ENCODE data around the gene SYNPO. TPM values are rescaled to one million over a fixed set of nuclear protein-coding genes. Genes with fewer than 3 reads are reported as not detected.

The SYNPO gene, protein sequence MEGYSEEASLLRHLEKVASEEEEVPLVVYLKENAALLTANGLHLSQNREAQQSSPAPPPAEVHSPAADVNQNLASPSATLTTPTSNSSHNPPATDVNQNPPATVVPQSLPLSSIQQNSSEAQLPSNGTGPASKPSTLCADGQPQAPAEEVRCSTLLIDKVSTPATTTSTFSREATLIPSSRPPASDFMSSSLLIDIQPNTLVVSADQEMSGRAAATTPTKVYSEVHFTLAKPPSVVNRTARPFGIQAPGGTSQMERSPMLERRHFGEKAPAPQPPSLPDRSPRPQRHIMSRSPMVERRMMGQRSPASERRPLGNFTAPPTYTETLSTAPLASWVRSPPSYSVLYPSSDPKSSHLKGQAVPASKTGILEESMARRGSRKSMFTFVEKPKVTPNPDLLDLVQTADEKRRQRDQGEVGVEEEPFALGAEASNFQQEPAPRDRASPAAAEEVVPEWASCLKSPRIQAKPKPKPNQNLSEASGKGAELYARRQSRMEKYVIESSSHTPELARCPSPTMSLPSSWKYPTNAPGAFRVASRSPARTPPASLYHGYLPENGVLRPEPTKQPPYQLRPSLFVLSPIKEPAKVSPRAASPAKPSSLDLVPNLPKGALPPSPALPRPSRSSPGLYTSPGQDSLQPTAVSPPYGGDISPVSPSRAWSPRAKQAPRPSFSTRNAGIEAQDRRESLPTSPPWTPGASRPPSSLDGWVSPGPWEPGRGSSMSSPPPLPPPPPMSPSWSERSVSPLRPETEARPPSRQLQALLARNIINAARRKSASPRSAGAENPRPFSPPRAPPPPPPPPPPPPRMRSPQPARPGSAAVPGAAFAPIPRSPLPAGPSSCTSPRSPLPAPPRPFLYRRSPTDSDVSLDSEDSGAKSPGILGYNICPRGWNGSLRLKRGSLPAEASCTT
- total RNA-seq (100 to 1,000 TPM in 1 of 2 donors, 10 to 100 TPM in 1; 10.3 to 111 TPM), polyA plus RNA-seq (10 to 100 TPM; 41.0 to 43.8 TPM)
- long read RNA-seq, donor 1, full-length matches to known transcripts, result 5 of 38 reads
- long read RNA-seq, donor 1, partial matches to known transcripts, result 24 of 38 reads
- long read RNA-seq, donor 1, other reads (novel, unspliced or antisense), result 9 of 38 reads
- long read RNA-seq, donor 2, partial matches to known transcripts, result 6 of 6 reads
- long read RNA-seq, donor 2, other reads (novel, unspliced or antisense), result 0 of 6 reads
- long read RNA-seq, donor 3, full-length matches to known transcripts, result 3 of 10 reads
- long read RNA-seq, donor 3, partial matches to known transcripts, result 7 of 10 reads
- long read RNA-seq, donor 3, other reads (novel, unspliced or antisense), result 0 of 10 reads
- long read RNA-seq, donor 4, full-length matches to known transcripts, result 4 of 15 reads
- long read RNA-seq, donor 4, partial matches to known transcripts, result 6 of 15 reads
- long read RNA-seq, donor 4, other reads (novel, unspliced or antisense), result 5 of 15 reads
- long read RNA-seq, donor 5, full-length matches to known transcripts, result 7 of 57 reads
- long read RNA-seq, donor 5, partial matches to known transcripts, result 50 of 57 reads
- long read RNA-seq, donor 5, other reads (novel, unspliced or antisense), result 0 of 57 reads

DNA sequence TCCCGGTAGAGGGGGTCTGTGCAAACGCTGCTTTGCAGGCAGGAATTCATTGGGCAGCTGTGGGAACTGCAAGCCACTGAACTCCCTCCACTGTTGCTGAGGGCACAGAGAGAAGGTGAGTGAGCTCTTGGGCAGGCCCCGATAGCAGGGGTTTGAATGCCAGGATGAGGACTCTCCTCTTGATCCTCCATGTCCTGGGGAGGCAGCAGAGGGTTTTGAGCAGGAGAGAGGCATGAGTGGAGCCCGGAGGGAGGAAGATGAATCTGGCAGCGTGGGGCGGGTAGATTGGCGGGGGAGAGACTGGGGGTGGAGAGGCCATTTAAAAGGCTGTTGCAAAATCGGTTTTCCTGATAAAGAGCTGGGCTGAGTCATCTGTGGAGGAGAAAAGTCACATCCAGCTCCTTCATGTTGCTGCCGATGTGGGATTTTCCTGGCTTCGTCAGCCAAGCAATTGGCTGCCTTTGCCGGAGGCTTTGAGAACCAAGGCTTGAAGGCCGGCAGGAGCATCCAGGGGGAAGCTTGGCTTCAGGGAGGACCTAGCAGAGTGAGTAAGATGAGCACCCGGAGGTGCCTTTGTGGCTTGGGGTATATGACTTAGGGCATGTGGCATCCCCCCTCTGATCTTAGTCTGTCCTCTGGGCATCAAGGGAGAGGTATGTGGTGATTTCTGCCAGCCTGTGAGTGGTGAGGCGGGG lies at the start of gene SYNPO:
TSS of gene SYNPO (plus strand) at position 350 of the 695 bp plus-strand sequence. CDS start 7,616 bp downstream, outside the sequence.
- DNase-seq (peak; percentile 77 to 95 (median 90)), ATAC-seq (ENCODE audit: insufficient read depth, low FRiP score) (peak; percentile 49)
- Histone ChIP-seq H3K27ac (ENCODE audit: low read depth in 1 of 2, low read length in 1 of 2) (peak within 1 kb of the TSS; percentile 86 to 94), H3K27me3 (ENCODE audit: control insufficient read depth in 3 of 3, insufficient read depth in 3 of 3, low read length in 2 of 3) (no peaks in the 10 kb centered on the region), H3K36me3 (ENCODE audit: control insufficient read depth in 4 of 4, insufficient read depth in 4 of 4, low read length in 4 of 4) (no peaks in the 10 kb centered on the region), H3K9ac (ENCODE audit: insufficient read depth in 1 of 2, low read length in 2 of 2) (peak within 1 kb of the TSS in 1 of 2 donors; percentile 30), H3K4me3 (peak within 1 kb of the TSS; percentile 11), H3K9me3 (ENCODE audit: control insufficient read depth in 4 of 4, insufficient read depth in 3 of 4, low read length in 3 of 4) (no peaks in the 10 kb centered on the region), H3K4me1 (ENCODE audit: control insufficient read depth in 5 of 5, insufficient read depth in 5 of 5, low read length in 5 of 5) (peaks cover 26 to 69% (median 46%) of the 10 kb centered on the region in 5 donors)
- TF ChIP-seq, protein P1, sequence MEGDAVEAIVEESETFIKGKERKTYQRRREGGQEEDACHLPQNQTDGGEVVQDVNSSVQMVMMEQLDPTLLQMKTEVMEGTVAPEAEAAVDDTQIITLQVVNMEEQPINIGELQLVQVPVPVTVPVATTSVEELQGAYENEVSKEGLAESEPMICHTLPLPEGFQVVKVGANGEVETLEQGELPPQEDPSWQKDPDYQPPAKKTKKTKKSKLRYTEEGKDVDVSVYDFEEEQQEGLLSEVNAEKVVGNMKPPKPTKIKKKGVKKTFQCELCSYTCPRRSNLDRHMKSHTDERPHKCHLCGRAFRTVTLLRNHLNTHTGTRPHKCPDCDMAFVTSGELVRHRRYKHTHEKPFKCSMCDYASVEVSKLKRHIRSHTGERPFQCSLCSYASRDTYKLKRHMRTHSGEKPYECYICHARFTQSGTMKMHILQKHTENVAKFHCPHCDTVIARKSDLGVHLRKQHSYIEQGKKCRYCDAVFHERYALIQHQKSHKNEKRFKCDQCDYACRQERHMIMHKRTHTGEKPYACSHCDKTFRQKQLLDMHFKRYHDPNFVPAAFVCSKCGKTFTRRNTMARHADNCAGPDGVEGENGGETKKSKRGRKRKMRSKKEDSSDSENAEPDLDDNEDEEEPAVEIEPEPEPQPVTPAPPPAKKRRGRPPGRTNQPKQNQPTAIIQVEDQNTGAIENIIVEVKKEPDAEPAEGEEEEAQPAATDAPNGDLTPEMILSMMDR (IDR thresholded peaks at IDR 0.05; ENCODE audit: control extremely low read depth, extremely low read depth), result no peak
- 32 to 41% methylated on average over 14 of the region's 14 CpGs for WGBS, 2 donors

DNA sequence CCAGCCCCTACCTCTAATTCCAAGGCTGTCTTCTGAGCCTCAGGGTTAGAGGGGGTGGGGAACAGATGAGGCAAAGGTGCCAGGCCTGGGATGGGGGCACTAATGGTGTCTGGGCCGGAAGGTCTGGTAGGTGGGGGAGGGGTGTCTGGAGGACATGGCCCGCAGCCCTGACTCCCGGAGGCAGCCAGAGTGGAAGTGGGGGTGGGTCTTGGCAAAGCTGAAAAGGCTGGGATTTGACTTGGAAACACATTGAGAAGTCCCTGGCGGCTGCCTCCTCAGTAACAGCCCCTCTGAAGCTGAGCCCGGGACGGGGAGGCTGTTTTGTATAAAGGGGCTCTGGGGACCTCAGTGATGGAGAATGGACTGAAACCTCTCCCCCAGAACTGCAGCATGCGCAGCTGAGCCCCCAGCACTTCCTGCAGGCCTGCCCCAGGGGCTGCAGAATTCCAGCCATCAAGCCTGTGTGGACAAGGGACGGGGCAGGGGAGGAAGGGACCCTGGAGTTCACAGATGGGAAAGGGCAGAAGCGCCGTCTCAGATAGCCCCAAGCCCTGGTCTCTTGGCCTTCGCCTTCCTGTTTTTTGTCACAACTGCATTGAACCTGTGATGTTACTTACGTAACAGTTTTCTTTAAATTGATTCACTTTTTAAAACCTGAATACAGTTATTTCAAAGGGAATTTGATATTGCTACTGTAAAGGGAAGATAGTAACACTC lies 49.3 kb upstream of the SYNPO start:
- no peak overlapping the region for H3K4me3 ChIP-seq
- WGBS, 2 donors, result 54 to 68% methylated on average over 12 of the region's 12 CpGs
- H3K27me3 ChIP-seq (ENCODE audit: control insufficient read depth in 3 of 3, insufficient read depth in 3 of 3, low read length in 2 of 3), result no peaks in the 10 kb centered on the region
- no peak overlapping the region for H3K9ac ChIP-seq (ENCODE audit: insufficient read depth in 1 of 2, low read length in 2 of 2)
- H3K4me1 ChIP-seq (ENCODE audit: control insufficient read depth in 5 of 5, insufficient read depth in 5 of 5, low read length in 5 of 5), result peaks cover 10 to 79% (median 33%) of the 10 kb centered on the region in 5 donors
- no peaks in the 10 kb centered on the region for H3K9me3 ChIP-seq (ENCODE audit: control insufficient read depth in 4 of 4, insufficient read depth in 3 of 4, low read length in 3 of 4)
- ATAC-seq (ENCODE audit: insufficient read depth, low FRiP score), result no peak
- TF ChIP-seq, protein P1 (IDR thresholded peaks at IDR 0.05; ENCODE audit: control extremely low read depth, extremely low read depth), result no peak
- peak overlapping the region in 1 of 2 donors; percentile 57 for H3K27ac ChIP-seq (ENCODE audit: low read depth in 1 of 2, low read length in 1 of 2)
- peak; percentile 94 to 97 (median 95) for DNase-seq
- no peaks in the 10 kb centered on the region for H3K36me3 ChIP-seq (ENCODE audit: control insufficient read depth in 4 of 4, insufficient read depth in 4 of 4, low read length in 4 of 4)

Measured in lung (tissue), 16 donors.